Neuronal stem cell (in vitro differentiated cells): ENCODE results near the gene STING1.

Source experiments
- DNase-seq: peaks from one replicate; pipeline ENCODE4 v3.0.0-alpha.2; 2013; ENCODE audit warnings: low spot score
- H2AFZ ChIP-seq: one replicate; pipeline ENCODE4 v1.6.1; 2013; ENCODE audit warnings: mild to moderate bottlenecking, low read length, inconsistent platforms
- H2AK5ac ChIP-seq: 2 replicates; pipeline ENCODE4 v1.6.1; 2013; ENCODE audit warnings: low read depth, mild to moderate bottlenecking, inconsistent platforms, low read length, moderate library complexity, mixed read lengths
- H2BK120ac ChIP-seq: 2 replicates; pipeline ENCODE4 v1.6.1; 2013; ENCODE audit warnings: low read depth, mild to moderate bottlenecking, inconsistent platforms, low read length, moderate library complexity, mixed read lengths
- H2BK12ac ChIP-seq: one replicate; pipeline ENCODE4 v1.6.1; 2013; ENCODE audit warnings: low read length, inconsistent platforms
- H2BK15ac ChIP-seq: 2 replicates; pipeline ENCODE4 v1.6.1; 2013; ENCODE audit warnings: mild to moderate bottlenecking, low read length, inconsistent platforms, mixed read lengths
- H2BK5ac ChIP-seq: one replicate; pipeline ENCODE4 v1.6.1; 2013; ENCODE audit warnings: inconsistent platforms, mild to moderate bottlenecking, low read length, moderate library complexity
- H3K14ac ChIP-seq: one replicate; pipeline ENCODE4 v1.6.1; 2013; ENCODE audit warnings: low read length, inconsistent platforms
- H3K18ac ChIP-seq: 2 replicates; pipeline ENCODE4 v1.6.1; 2013; ENCODE audit warnings: low read length, inconsistent platforms
- H3K23ac ChIP-seq: 2 replicates; pipeline ENCODE4 v1.6.1; 2013; ENCODE audit warnings: low read depth, mild to moderate bottlenecking, mixed read lengths, low read length, inconsistent platforms; ENCODE audit not compliant: poor library complexity
- H3K27ac ChIP-seq: replicated peaks from 3 replicates; pipeline ENCODE4 v1.5.1; 2013; ENCODE audit warnings: low read length, inconsistent platforms
- H3K27me3 ChIP-seq, 3 experiments: 2 replicates each; pipeline ENCODE4 v1.6.1; 2013; ENCODE audit warnings: low read length in 3 of 3, mild to moderate bottlenecking in 2 of 3, inconsistent platforms in 1 of 3, low read depth in 1 of 3, mixed read lengths in 1 of 3, moderate library complexity in 1 of 3; ENCODE audit not compliant: control insufficient read depth in 3 of 3, insufficient read depth in 3 of 3
- H3K36me3 ChIP-seq, 2 donors: replicated peaks in 1 of 2; 2 replicates each; pipeline ENCODE4 v1.6.1; 2013; ENCODE audit warnings: low read length in 2 of 2; ENCODE audit not compliant: control insufficient read depth in 2 of 2, insufficient read depth in 2 of 2
- H3K4ac ChIP-seq: 2 replicates; pipeline ENCODE4 v1.6.1; 2013; ENCODE audit warnings: inconsistent platforms, mild to moderate bottlenecking, low read length, moderate library complexity
- H3K4me1 ChIP-seq, 2 donors: 1 replicate in 1 of 2; 2 replicates in 1 of 2; pipeline ENCODE4 v1.6.1; 2013; ENCODE audit warnings: low read length in 2 of 2, low read depth in 1 of 2; ENCODE audit not compliant: control insufficient read depth in 2 of 2, insufficient read depth in 1 of 2
- H3K4me2 ChIP-seq: one replicate; pipeline ENCODE4 v1.6.1; 2013; ENCODE audit warnings: mild to moderate bottlenecking, low read length, inconsistent platforms; ENCODE audit not compliant: insufficient read depth, poor library complexity, severe bottlenecking
- H3K4me3 ChIP-seq, 2 donors: 2 replicates each; pipeline ENCODE4 v1.5.1; 2013; ENCODE audit warnings: low read length in 2 of 2, mild to moderate bottlenecking in 2 of 2, inconsistent platforms in 1 of 2, moderate library complexity in 1 of 2
- H3K79me1 ChIP-seq: one replicate; pipeline ENCODE4 v1.6.1; 2013; ENCODE audit warnings: low read depth, mild to moderate bottlenecking, inconsistent platforms, low read length, moderate library complexity
- H3K9ac ChIP-seq: one replicate; pipeline ENCODE4 v1.6.1; 2013; ENCODE audit warnings: mild to moderate bottlenecking, low read depth, low read length, inconsistent platforms; ENCODE audit not compliant: poor library complexity
- H3K9me3 ChIP-seq, 2 donors: replicated peaks in 1 of 2; 2 replicates each; pipeline versions ENCODE3 to v1.6.1; 2013; ENCODE audit warnings: low read length in 2 of 2, mild to moderate bottlenecking in 2 of 2, inconsistent platforms in 1 of 2, low read depth in 1 of 2, mixed read lengths in 1 of 2, moderate library complexity in 1 of 2; ENCODE audit not compliant: control insufficient read depth in 2 of 2, insufficient read depth in 1 of 2
- H4K8ac ChIP-seq: one replicate; pipeline ENCODE4 v1.6.1; 2013; ENCODE audit warnings: low read depth, mild to moderate bottlenecking, inconsistent platforms, low read length, moderate library complexity
- H4K91ac ChIP-seq: one replicate; pipeline ENCODE4 v1.6.1; 2013; ENCODE audit warnings: low read length, low read depth, mild to moderate bottlenecking, inconsistent platforms; ENCODE audit not compliant: poor library complexity
- WGBS, 2 donors: extraction: QIAGEN DNeasy Blood & Tissue Kit; methylation state at CpG; one replicate each; pipeline ENCODE4 v1.1.7; 2013; ENCODE audit warnings: missing lambda C conversion rate in 2 of 2, mixed read lengths in 1 of 2; ENCODE audit not compliant: insufficient read length in 2 of 2, insufficient replicate concordance in 1 of 2; ENCODE audit errors: extremely low coverage in 2 of 2; 5-methylcytosine and 5-hydroxymethylcytosine counted together

Gene STING1

DNA sequence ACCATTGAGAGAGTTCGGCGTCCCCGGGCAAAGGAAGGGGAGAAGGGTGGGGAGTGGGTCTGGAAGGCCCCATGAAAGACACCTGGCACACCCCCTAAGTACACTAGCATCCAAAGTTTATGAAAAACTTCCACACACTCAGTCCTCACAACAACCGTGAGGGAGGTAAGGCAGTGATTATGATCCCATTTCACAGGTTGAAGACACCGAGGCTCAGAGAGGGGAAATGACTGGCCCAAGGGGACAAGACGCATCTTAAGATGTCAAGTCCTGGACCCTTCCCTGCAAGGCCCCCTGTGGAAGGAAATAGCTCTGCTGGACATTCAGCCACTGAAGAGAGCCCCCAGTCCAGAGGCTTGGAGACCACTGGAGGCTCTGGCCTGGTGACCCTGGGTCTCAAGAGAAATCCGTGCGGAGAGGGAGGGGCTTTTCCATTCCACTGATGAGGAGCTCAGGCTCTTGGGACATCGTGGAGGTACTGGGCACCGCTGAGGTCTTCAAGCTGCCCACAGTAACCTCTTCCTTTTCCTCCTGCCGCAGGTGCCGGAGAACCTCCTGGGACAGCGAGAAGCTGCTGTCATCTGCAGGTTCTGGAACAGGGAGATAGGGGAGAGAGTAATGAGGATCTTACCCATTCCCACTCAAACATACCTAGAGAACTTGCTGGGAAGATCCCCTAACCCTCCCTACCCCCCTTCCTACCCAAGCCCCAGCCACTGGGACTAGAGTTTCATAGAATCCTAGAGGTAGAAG, 6.5 kb downstream of the STING1 start:
- DNase-seq = no peak
- no peak overlapping the region for H3K9ac ChIP-seq
- no peaks in the 10 kb centered on the region for H3K36me3 ChIP-seq
- H3K4ac ChIP-seq = no peak overlapping the region
- no peak overlapping the region for H3K14ac ChIP-seq
- H3K27ac ChIP-seq = no peak overlapping the region
- no peak overlapping the region for H3K4me3 ChIP-seq
- no peak overlapping the region for H3K18ac ChIP-seq
- H3K27me3 ChIP-seq = peaks cover 0 to 6% (median 0%) of the 10 kb centered on the region in 3 experiments
- H4K8ac ChIP-seq = no peak overlapping the region
- no peaks in the 10 kb centered on the region for H3K79me1 ChIP-seq
- H3K4me2 ChIP-seq = no peak overlapping the region
- no peak overlapping the region for H2BK120ac ChIP-seq
- H2AFZ ChIP-seq = no peak overlapping the region
- H2BK5ac ChIP-seq = no peak overlapping the region
- H4K91ac ChIP-seq = no peak overlapping the region
- no peak overlapping the region for H3K23ac ChIP-seq
- peak overlapping the region; percentile 51 for H2BK15ac ChIP-seq
- peaks cover 12 to 25% of the 10 kb centered on the region in 2 donors for H3K4me1 ChIP-seq
- no peak overlapping the region for H2BK12ac ChIP-seq
- H2AK5ac ChIP-seq = no peak overlapping the region
- WGBS, 2 donors = no CpG with 5 or more reads among the region's 13 CpGs
- H3K9me3 ChIP-seq = no peaks in the 10 kb centered on the region

DNA sequence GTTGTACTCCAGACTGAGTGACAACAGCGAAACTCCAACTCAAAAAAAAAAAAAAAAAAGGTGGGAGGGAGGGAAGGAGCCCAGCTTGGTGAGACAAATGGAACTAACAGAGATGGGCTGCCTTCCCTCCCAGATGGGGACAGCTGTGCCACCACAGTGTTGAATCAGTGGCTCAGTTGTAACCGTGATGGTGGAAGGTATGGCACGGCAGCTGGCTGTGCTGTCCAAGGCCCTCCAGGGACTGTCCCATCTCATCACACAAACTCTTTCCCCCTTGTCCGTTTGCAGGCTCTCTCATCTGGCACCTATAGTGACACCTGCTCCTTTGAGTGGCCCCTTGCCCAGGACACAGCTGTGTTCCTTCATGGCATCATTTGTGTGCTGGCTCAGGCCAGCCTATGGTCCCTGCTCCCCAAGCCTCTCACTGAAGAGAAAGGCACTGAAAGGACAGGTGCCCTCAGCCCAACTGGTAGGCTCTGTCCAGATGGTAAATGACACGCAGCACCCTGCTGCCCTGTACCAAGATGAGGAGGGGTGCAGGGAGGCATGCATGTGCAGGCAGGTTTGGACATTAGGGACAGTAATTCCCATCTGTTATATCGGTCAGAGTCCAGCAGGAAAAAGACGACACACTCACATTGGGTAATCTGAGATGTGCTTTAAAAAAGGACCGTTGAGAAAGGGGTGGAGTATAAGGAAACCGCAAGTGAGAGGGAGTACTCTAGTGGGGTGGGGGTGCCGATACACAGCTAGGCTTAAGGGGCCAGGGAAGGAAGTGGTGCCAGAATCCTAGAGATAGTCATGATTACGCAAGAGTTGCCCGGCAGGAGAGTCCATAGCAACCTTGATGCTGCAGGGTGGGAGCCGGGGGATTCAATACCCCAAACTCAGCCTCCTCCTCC, 7.4 kb downstream of the STING1 start:
- peak overlapping the region; percentile 53 for H2AK5ac ChIP-seq
- H3K79me1 ChIP-seq = no peaks in the 10 kb centered on the region
- peaks cover 12 to 25% of the 10 kb centered on the region in 2 donors for H3K4me1 ChIP-seq
- H4K91ac ChIP-seq = no peak overlapping the region
- peak overlapping the region; percentile 10 for H3K4ac ChIP-seq
- H2BK5ac ChIP-seq = no peak overlapping the region
- H3K4me3 ChIP-seq = peak overlapping the region in 1 of 2 donors; percentile 2
- no peak overlapping the region for H3K27ac ChIP-seq
- no peaks in the 10 kb centered on the region for H3K9me3 ChIP-seq
- no CpG with 5 or more reads among the region's 13 CpGs for WGBS, 2 donors
- H3K14ac ChIP-seq = peak overlapping the region; percentile 72
- H3K36me3 ChIP-seq = no peaks in the 10 kb centered on the region
- peak overlapping the region; percentile 51 for H2BK15ac ChIP-seq
- H3K27me3 ChIP-seq = peaks cover 0 to 6% (median 0%) of the 10 kb centered on the region in 3 experiments
- no peak overlapping the region for H3K23ac ChIP-seq
- peak overlapping the region; percentile 87 for H2BK12ac ChIP-seq
- H3K9ac ChIP-seq = no peak overlapping the region
- H2BK120ac ChIP-seq = peak overlapping the region; percentile 21
- H2AFZ ChIP-seq = no peak overlapping the region
- H4K8ac ChIP-seq = no peak overlapping the region
- no peak overlapping the region for H3K4me2 ChIP-seq
- peak overlapping the region; percentile 81 for H3K18ac ChIP-seq
- no peak for DNase-seq

DNA sequence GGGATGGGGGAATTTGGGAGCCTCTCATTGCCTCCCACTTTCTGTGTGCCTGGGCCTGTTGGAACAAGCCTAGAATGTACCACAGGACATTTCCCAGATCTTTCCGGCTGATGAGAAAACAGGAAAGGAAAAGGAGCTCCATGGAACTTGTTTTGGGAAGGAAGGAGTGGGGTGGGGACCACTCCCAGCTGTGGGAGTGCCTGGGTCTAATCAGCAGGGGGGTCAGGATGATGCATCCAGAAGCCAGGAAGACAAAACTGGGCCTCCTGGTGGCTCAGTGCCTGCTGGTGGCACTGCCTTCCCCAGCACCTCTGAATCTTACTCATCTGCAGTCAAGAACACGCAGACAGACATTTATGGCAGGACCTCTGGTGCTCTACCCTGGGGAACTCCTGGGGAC, 9.0 kb downstream of the STING1 start:
- Histone ChIP-seq H3K4ac (no peak overlapping the region), H3K18ac (peak overlapping the region; percentile 88), H2AK5ac (peak overlapping the region; percentile 57), H3K27ac (peak overlapping the region; percentile 61), H3K9ac (no peak overlapping the region), H2BK5ac (peak overlapping the region; percentile 21), H3K79me1 (no peaks in the 10 kb centered on the region), H3K4me1 (peaks cover 12 to 25% of the 10 kb centered on the region in 2 donors), H3K4me2 (no peak overlapping the region), H3K14ac (no peak overlapping the region), H4K8ac (no peak overlapping the region), H3K23ac (no peak overlapping the region), H3K9me3 (no peaks in the 10 kb centered on the region), H3K4me3 (no peak overlapping the region), H4K91ac (no peak overlapping the region), H2AFZ (peak overlapping the region; percentile 70), H3K36me3 (no peaks in the 10 kb centered on the region), H2BK15ac (no peak overlapping the region), H3K27me3 (peaks cover 0 to 10% (median 0%) of the 10 kb centered on the region in 3 experiments), H2BK120ac (peak overlapping the region; percentile 1), H2BK12ac (peak overlapping the region; percentile 23)
- WGBS, 2 donors = no CpG with 5 or more reads among the region's 2 CpGs
- no peak for DNase-seq

DNA sequence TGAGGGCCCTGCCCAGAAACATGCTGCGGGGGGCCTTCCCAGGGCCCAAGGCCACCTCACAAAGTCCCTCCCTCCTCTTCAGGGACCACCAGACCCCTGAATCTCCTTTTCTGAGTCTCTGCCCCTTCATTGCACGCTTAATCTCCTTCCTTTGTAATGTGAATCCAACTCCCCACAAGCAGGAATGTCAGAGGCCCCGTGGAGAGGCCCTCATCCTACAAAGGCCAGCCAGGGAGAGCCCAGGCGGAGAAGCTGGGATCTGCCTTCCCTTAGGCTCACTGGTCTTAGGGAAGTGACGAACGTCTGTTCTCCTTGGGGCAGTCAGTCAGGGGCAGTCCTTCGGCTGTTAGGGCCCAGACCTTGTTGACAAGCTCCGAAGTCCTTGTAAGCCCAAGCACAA, 9.5 kb downstream of the STING1 start:
- Histone ChIP-seq H2BK120ac (peak overlapping the region; percentile 95), H3K79me1 (no peaks in the 10 kb centered on the region), H3K4me2 (no peak overlapping the region), H2AFZ (peak overlapping the region; percentile 70), H3K4me3 (no peak overlapping the region), H3K9me3 (no peaks in the 10 kb centered on the region), H3K9ac (no peak overlapping the region), H3K18ac (peak overlapping the region; percentile 84), H3K27ac (peak overlapping the region; percentile 61), H2BK5ac (peak overlapping the region; percentile 21), H2BK15ac (no peak overlapping the region), H2AK5ac (peak overlapping the region; percentile 54), H3K14ac (no peak overlapping the region), H3K36me3 (no peaks in the 10 kb centered on the region), H3K27me3 (peaks cover 0 to 10% (median 0%) of the 10 kb centered on the region in 3 experiments), H3K4me1 (peaks cover 12 to 25% of the 10 kb centered on the region in 2 donors), H3K4ac (no peak overlapping the region), H3K23ac (no peak overlapping the region), H4K91ac (no peak overlapping the region), H2BK12ac (no peak overlapping the region), H4K8ac (no peak overlapping the region)
- no CpG with 5 or more reads among the region's 8 CpGs for WGBS, 2 donors
- peak; percentile 57 for DNase-seq
